SK-MEL-5 (cell line): Measurements from ENCODE around the gene ERC1. TPM values are rescaled to one million over a fixed set of nuclear protein-coding genes. Genes with fewer than 3 reads are reported as not detected.

ENCODE experiments used
- DNase-seq: peaks from one replicate; pipeline ENCODE4 v3.0.0-alpha.2; 2016; ENCODE audit warnings: low read depth, low spot score
- in situ Hi-C: cut with HindIII; loops from 2 replicates; pipeline ENCODE4 v1.10.0; 2016; ENCODE audit warnings: low sequenced_read_pairs, high pct_unique_total_duplicates, low pct_unique_long_range_greater_than_20kb
- total RNA-seq: library from RNA; depleted of rRNA; stranded (reverse); fragments of >200 nt; shearing (Covaris generic); gene quantifications from 2 replicates; pipeline ENCODE4 v1.2.3, GENCODE V29; 2014

Gene ERC1
- total RNA-seq, 1 experiment from 2014 or later = 14.3 TPM

GRCh38 chr12:1356285-1356684, 365.3 kb downstream of the ERC1 start:
- DNase-seq = no peak
- in situ Hi-C loops = no loop called here

- in situ Hi-C loops = no loop called here
- no peak for DNase-seq
Observed at GRCh38 chr12:1357171-1357570, 366.1 kb downstream of the ERC1 start.

GRCh38 chr12:1357711-1358110, 366.7 kb downstream of the ERC1 start:
- in situ Hi-C loops = no loop called here
- no peak for DNase-seq

GRCh38 chr12:1360441-1361210, 369.6 kb downstream of the ERC1 start:
- DNase-seq = no peak
- in situ Hi-C loops = no loop called here

- DNase-seq = no peak
- in situ Hi-C loops = no loop called here
Observed at GRCh38 chr12:1362143-1362662, 371.2 kb downstream of the ERC1 start.

GRCh38 chr12:1365703-1366102, 374.7 kb downstream of the ERC1 start:
- DNase-seq = no peak
- in situ Hi-C loops = no loop called here

GRCh38 chr12:1367331-1368291, 376.6 kb downstream of the ERC1 start:
- no peak for DNase-seq
- in situ Hi-C loops = no loop called here

GRCh38 chr12:1369460-1369859, 378.4 kb downstream of the ERC1 start:
- DNase-seq = no peak
- in situ Hi-C loops = no loop called here

- DNase-seq = no peak
- in situ Hi-C loops = no loop called here
Observed at GRCh38 chr12:1369938-1370500, 379.0 kb downstream of the ERC1 start.

- in situ Hi-C loops = no loop called here
Observed at GRCh38 chr12:1373901-1374735, 383.1 kb downstream of the ERC1 start.

GRCh38 chr12:1375323-1375722, 384.3 kb downstream of the ERC1 start:
- in situ Hi-C loops = no loop called here
- no peak for DNase-seq

More at GRCh38 chr12:1373901-1374735, 383.1 kb downstream of the ERC1 start:
- no peak for DNase-seq

GRCh38 chr12:1377117-1377516, 386.1 kb downstream of the ERC1 start:
- no peak for DNase-seq
- in situ Hi-C loops = no loop called here

GRCh38 chr12:1377681-1378080, 386.7 kb downstream of the ERC1 start:
- DNase-seq = no peak
- in situ Hi-C loops = no loop called here

GRCh38 chr12:1380171-1380851, 389.3 kb downstream of the ERC1 start:
- in situ Hi-C loops = no loop called here
- no peak for DNase-seq

- in situ Hi-C loops = no loop called here
Observed at GRCh38 chr12:1382151-1382550, 391.1 kb downstream of the ERC1 start.

GRCh38 chr12:1382826-1383225, 391.8 kb downstream of the ERC1 start:
- DNase-seq = no peak
- in situ Hi-C loops = no loop called here

More at GRCh38 chr12:1382151-1382550, 391.1 kb downstream of the ERC1 start:
- no peak for DNase-seq

- in situ Hi-C loops = no loop called here
Observed at GRCh38 chr12:1383758-1384157, 392.7 kb downstream of the ERC1 start.

More at GRCh38 chr12:1383758-1384157, 392.7 kb downstream of the ERC1 start:
- no peak for DNase-seq
